NCI-H748 treated with DMSO at 0.1 percent for 48 hours (cell line): ENCODE measurements around the gene DUSP1.
"Not testable (repeated sequence)": the region's sequence is repeated elsewhere in the genome, so short reads cannot be mapped to it uniquely, and the experiment has no call there.

Source experiments
- DNase-seq: peaks from one replicate; lab custom pipeline; 2025; lab: John Stamatoyannopoulos, UW

The DUSP1 gene

DNA sequence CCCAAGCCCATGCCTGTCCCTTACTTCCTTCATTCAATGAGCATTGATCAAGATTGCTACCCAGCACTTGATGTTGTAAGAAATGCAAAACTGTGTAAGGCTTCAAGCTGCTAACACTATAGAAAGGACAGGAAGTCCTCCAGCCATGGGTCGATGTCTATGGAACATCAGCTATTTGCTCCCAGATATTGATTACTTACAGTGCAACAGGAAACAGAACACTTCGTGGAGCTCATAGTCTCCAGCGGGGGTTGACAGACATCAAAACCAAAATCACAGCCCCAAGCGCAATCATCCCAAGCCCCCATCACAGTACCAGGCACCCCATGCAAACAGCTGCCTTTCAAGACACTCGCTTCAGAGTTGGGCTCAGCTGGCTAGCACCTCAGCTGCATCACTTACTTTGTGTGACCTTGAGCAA lies 26.8 kb upstream of the DUSP1 start:
- DNase-seq, result no peak

DNA sequence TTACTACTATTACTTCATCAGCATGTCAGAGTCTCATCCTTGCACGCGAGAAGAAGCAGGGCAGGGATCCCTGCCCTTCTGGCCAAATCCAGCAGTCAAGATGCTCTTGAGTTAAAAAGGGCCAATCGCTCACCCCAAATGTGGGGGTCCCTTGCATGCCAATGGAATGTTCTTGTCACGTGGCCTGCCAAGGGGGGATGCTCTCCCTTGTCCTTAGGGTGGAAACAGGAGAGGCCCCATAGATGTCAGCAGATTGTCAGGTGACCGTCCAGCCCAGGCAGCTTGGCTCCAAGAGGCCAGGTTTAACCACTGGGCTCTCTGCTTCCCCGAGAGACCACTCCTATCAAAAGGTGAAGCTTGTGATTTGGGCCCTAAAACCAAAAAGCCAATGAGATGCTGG lies 25.3 kb upstream of the DUSP1 start:
- DNase-seq, result no peak

DNA sequence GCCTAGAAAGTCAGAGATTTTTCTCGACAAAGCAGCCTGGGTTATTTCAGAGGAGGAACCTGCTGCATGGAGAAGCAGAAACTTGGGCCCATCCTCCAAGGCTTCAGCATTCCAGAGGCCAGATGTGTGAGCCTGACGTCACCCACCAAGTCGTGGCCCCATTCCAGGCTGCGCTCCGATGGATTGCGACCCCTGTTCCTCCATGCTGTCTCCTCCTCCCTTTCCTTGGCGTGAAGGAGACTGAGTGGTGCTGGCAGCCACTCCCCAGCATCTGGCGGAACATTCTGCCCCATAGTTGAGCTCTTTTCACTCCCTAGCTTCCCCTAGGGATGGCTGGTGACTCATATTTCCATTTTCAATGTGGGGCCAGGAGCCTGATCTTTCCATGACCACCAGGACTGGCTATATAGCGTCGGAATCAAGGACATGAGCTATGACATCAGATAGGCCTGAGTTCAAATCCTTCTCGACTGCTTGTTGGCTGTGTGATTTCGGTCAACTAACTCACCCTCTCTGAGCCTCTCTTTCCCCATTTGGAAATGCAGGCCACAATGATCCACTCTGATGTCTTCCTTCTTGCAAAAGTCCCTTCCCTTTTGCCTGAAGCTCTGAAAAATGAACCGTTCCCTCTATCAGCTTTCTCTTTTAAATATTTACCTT lies 24.5 kb upstream of the DUSP1 start:
- DNase-seq, result no peak

DNA sequence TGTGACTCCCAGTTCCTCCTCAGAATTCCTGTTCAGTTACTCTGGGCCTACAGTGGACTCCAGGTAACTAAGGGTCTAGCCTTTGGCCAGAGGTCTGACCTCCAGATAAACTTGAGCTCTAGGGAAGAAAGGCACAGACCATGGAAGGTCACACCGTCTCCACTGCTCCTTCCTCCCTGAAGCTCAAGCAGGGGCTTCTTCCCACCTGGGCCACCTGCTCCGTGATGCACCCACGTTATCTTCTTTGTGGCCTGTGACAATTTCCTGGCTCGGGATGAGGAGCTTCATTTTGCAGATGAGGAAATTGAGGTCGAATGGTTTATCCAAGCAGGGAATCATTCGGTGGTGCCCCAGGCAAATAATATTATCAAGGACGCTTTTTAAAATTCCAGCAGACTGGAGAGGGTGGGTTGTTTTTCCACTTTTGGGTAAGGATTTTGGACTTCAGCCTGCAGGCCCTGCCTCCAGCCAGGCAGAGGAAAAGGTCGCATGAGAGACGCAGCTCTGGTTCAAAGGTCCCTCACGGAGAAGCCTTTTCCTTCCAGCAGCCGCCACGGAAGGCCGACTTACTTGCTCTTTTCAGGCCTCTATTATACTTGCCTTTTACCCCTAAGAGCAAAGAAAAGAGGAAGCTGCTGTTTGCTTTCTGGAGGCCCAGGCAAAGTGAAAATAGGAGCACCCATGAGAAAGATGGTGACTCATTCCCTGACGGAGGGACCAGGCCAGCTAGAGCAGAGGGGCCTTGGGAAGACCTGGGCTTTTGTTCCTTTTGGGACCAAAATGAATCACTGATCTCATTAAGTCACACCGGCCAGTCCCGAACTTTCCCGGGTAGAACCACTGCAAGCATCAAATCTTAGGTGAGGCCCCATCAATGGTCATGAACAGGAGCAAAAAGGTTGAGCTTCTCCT lies 22.8 kb upstream of the DUSP1 start:
- no peak for DNase-seq

DNA sequence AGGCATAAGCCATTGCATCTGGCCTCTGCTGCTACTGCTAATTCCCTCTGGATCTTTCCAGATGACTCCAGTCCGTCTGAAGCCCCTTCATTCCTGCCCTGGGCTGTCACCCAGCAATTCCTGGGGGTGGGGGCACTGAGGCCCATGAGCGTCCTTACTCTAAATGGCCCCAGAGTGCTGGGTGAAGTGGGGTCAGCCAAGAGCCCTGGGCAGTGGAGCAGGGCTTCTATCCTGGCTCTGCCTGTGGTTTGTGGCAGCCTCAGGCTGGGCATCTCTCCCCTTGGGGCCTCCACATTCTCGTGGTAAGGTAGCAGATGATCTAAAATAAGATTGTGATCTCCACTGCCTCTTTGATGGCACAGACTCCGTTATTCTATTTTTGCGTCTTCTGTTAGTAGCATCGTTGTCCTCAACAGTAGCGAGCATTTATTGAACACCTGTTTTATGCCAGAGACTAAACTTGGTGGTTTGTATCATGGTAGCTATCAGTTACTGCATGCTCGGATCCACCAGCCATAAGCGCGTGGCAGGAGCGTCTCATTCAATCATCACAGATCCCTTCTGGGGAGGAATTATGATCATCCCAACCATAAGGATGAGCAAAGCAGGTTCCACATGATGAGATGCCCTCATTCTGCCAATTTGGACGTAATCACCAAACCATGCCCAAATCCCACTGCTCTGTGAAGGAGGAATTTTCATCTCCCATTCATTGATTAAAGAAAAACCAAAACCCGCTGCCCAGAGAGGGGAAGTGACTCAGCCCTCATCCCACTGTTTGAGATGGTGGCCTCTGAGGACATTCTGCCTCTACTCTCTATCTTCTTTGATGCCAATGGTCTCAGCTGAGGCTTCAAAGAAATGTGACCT lies 21.9 kb upstream of the DUSP1 start:
- DNase-seq, result no peak

DNA sequence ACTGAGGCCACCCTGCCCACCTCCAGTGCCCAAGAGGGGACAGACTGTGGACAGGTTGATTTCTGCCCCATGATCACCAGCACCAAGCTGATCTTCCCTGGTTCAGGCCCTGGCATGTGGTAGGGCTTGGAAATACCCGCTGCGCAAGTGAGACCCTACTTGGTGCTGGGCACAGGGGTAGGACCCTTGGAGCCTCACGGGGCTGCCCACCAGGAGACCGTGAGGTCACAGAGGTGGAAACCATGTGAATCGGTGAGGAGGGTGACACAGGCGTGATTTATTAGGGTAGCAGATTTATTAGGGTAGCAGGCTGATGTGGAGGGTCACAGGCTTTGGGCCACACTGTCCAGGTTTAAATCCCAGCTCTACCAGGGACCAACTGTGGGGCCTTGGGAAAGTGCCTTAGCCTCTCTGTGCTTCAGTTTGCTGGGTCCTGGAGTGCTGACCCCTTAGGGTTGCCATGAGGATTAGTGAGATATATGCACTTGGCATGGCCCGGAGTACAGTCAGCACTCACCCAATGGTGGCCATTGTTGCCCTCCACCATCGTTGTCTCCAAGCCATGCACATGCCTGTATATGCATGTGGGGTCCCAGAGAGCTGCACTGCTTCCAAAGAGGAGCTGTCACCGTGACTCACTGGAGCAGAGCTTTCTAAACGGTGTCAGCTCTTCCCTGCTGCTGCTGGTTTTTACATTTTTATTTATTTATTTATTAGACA lies 20.9 kb upstream of the DUSP1 start:
- no peak for DNase-seq

DNA sequence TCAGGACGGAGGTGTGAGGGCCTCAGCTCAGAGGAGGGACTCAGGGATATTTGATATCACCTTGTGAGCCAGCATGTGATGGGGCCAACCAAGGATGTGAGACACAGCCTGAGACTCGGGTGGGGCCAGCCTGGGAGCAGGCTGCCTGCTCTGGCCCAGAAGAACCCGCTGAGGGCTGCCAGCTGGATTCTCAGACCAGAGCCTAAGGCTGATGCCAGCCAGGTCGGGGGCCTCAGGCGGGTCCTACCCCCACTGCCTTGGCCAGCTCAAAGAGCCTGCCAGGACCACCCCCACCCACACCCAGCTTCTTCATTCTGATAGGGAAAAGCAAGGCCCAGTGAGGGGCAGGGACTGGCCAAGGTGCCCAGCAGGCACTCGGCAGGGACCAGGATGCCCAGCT lies 20.3 kb upstream of the DUSP1 start:
- DNase-seq, result no peak

DNA sequence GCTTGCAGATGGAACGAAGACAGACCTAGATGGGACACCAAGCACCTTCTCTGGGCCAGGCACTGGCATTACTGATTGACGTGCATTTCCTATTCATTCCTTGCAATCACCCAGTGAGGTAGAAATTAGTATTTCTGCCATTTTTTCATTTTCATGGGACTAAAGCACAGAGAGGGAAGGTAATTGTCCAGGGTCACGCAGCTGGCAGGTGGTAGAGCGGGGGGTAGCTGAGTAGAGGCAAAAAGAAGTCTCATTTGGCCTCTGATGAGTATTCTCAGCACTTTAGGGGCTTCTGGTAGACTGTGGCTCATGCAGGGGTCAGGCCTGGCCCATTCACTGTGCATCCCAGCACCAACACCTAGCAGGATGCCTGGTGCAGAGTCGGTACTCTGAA lies 19.5 kb upstream of the DUSP1 start:
- DNase-seq, result no peak

DNA sequence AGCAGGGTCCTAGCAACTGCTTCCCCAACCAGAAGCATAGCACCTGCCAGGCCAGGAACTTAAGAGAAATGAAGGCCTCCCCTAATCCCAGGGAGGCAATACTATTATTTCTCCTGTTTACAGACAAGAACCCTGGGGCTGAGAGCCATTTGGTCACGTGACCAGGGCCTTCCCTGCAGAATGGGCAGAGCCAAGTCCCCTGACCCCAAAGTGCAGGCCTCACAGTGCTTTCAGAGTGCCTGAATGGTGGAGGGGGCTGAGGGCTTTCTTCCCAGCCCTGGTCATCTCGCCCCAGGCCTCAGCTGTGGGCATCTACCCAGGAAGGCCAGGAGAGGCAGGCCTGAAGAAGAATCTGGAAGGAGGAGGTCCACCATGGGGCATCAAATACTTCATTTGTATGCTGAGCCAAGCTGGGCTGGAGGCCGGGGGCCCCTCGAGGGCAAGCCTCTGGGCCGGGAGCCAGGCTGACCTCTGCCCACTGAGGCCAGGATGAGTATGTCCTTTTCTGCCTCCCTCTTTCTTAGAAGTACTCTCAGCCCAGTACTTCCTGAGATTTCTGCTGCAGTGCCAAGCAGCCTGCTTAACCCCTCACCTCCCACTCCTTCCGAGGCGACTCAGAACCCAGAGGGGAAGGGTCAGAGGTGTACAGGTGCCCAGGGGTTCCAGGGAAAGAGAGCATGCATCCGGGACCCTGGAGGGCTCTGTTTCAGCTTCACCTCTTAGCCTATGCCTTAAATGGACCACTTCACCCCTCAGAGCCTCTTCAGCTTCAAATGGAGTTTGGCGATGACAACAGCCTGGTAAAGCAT lies 18.9 kb upstream of the DUSP1 start:
- no peak for DNase-seq

DNA sequence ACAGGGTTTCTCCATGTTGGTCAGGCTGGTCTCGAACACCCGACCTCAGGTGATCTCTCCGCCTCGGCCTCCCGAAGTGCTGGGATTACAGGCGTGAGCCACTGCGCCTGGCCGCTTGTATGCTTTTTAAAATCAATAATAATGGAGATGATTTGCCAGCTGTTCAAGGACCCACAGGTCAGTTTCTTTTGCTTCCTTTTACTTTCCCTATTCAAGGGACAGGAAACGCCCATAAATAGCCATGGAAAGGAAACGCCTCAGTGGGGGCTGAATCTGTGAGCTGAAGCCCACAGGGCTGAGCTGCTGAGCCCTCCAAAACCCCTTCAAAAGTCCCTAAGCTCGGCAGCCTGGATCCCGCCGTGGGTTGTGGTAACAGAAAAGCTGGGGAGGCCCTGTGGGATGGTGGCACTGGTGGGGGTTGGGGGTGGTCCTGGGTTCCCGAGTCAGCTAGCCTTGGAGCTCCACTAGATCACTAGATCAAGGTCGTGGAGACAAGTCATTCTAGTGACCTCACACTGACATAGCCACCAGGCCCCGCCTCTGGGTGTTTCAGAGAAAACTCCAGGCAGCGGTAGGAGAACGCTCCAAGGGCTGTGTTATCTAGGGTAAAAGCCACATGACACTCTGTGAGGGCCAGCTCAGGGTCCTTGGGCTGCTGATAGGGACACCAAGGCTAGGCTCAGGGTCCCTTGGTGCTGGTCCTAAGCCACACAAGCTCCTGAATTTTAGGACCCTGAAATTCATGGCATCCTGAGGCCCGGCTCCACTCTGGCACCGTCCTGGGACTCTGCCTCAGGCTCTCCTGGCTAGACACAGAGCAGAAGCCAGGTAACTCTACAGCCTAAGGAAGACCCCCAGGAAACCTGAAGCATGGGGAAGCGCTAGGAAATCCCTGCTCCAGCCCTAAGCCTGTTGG lies 18.0 kb upstream of the DUSP1 start:
- DNase-seq, result no peak

DNA sequence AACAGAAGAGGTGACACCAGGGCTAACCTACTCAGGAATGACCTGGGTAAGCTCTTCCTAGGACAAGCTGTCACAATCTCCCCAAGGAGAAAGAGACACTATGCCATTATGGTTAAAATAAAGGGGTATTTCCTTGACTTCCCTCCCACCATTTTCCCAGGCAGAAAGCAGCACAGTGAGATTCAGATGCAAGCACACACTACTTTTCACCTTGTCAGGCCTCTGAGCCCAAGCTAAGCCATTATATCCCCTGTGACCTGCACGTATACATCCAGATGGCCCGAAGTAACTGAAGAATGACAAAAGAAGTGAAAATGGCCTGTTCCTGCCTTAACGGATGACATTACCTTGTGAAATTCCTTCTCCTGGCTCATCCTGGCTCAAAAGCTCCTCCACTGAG lies 16.5 kb upstream of the DUSP1 start:
- DNase-seq, result not testable (repeated sequence)

DNA sequence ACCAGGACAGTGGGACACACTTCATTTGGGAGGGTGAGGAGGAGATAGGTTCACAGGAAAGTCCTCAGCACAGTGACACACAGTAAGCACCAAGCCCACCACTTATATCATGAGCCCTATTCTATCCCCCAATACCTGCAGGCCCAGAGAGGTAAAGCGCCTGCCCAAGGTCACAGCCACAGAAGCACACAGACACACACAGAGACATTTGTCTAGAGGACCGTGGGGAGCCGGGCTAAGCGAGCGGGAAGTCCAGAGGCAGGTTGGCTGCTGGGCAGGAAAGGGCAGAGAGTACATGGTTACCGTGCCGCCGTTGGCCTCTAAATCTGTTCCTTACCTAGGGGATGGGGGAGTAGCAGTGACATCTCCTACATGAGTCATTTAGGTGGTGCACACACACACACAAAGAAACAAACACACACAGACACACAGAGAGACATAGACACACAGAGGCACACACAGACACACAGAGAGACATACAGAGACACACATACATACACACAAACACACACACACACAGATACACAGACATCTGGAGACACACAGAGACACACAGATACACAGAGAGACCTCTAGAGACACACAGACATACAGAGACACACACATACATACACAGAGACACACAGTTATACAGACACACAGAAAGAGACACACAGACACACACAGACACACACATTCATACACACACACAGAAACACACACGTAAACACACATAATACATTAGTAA lies 15.9 kb upstream of the DUSP1 start:
- no peak for DNase-seq

DNA sequence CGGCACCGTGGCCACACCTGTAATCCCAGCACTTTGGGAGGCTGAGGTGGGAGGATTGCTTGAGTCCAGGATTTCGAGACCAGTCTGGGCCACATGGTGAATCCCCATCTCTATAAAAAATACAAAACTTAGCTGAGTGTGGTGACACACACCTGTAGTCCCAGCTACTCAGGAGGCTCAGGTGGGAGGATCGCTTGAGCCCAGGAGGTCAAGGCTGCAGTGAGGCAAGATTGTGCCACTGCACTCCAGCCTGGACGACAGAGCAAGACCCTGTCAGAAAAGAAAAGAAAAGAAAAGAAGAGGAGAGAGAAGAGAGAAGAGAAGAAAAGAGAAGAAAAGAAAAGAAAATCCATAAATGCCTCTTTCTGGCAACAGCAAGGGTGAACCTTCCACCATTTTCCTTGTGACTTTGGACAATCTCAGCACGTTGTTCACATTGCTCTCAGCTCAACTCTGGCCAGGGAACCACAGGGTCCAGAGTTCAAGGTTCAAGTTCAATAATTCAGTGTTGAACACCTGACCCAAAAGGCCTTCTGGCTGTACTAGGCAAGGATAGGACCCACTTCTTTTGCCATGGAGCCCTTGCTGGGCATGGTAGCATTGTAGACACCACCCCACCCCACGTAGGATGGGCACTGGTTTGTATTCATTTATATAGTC lies 14.6 kb upstream of the DUSP1 start:
- DNase-seq, result no peak

DNA sequence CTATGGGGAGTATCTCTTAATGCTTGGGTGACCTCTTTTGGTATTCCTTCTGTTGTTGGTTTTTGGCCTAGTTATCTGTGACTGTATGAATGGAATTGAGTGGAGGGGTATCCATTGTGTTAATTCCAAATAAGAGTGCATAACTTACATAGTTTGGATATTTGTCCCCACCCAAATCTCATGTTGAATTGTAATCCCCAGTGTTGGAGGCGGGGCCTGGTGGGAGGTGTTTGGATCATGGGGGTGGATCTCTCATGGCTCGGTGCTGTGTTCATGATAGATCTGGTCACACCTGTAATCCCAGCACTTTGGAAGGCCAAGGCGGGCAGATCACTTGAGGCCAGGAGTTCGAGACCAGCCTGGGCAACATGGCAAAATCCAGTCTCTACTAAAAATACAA lies 13.2 kb upstream of the DUSP1 start:
- not testable (repeated sequence) for DNase-seq

DNA sequence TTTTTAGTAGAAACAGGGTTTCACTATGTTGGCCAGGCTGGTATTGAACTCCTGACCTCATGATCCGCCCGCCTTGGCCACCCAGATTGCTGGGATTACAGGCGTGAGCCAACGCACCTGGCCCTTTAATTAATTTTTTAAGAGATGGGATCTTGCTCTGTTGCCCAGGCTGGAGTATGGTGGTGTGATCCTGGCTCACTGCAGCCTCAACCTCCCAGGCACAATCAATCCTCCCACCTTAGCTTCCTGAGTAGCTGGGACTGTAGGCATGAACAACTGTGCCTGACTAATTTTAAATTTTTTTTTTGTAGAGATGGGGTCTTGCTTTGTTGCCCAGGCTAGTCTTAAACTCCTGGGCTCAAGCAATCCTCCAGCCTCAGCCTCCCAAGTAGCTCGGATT lies 12.3 kb upstream of the DUSP1 start:
- DNase-seq, result not testable (repeated sequence)

DNA sequence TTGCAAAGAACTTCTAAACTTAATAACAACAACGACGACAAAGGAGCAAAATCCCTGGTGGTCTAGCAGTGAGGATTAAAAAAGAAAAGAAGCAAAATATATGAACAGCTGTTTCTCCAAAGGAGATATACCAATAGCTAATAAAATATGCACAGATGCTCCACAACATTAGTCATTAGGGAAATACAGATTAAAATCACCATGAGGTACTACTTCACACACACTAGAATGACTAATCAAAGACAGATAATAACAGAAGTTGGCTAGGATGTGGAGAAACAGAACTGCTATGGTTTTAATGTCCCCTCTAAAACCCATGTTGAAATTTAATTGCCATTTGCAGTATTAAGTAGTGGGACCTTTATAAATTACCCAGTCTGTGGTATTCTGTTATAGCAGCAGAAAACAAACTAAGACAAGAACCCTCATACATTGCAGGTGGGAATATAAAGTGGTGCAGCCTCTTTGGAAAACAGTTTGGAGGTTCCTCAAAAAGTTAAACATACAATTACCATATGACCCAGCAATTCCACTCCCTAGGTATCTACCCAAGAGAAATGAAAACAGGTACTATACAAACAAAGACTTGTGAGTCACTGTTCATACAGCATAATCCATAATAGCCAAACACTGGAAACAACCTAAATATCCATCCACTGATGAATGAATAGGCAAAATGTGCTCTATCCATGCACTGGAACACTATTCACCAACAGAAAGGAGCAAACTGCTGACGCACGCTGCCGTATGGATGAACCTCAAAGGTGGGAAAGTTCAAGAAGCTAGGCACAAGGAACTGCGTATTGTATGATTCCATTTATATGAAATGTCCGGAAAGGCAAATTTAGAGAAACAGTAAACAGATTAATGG lies 11.4 kb upstream of the DUSP1 start:
- no peak for DNase-seq

DNA sequence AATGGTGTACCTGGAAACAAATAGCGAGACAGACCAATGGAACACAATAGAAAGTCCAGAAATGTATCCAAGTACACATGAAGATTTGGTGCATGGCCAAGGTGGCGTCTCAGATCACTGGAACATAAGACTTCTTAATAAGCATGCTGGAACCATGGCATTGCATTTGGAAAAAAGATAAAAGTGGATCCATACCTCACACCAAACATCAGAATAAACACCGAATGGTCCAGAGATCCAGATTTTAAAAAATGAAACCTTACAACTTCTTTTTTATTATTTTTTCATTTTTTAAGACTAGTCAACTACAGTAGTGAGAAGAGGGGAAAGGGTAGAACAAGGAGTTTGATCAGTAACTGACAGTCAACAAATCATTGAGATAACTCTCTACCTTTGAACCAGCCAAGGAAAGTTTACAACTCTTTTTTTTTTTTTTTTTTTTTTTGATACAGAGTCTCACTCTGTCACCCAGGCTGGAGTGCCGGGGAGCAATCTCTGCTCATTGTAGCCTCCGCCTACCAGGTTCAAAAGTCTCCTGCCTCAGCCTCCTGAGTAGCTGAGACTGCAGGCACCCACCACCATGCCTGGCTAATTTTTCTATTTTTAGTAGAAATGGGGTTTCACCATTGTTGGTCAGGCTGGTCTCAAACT lies 8.8 kb upstream of the DUSP1 start:
- DNase-seq, result no peak
